ENCODE results near the gene NCF1.
"Not testable (repeated sequence)": the region's sequence is repeated elsewhere in the genome, so short reads cannot be mapped to it uniquely, and the experiment has no call there.

NCF1 gene

DNA sequence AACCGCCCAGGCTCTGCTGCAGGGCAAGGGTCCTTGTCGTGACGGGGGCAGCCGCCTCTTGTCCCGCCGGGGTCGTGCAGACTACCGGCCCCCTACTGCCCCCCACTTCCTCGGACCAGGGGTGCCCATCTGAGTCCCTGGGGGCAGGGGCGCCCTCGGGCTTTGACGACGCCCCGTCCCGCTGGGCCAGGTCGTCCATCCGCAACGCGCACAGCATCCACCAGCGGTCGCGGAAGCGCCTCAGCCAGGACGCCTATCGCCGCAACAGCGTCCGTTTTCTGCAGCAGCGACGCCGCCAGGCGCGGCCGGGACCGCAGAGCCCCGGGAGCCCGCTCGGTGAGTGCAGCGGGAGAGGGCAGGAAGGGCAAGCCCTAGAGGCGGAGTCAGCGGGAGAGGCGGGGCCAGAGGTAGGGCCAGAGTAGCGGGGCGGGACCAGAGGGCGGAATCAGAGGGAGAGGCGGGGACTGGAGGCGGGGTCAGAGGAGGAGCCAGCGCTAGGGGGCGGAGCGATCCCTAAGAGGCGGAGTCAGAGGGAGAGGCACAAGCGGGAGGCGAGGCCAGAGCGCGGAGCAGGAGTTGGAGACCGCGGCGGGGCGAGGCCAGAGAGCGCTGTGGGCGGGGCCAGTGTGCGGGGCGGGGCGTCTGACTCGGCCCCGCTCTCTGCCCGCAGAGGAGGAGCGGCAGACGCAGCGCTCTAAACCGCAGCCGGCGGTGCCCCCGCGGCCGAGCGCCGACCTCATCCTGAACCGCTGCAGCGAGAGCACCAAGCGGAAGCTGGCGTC lies 14.7 kb downstream of the NCF1 start:
- DNase-seq = peak; percentile 93

DNA sequence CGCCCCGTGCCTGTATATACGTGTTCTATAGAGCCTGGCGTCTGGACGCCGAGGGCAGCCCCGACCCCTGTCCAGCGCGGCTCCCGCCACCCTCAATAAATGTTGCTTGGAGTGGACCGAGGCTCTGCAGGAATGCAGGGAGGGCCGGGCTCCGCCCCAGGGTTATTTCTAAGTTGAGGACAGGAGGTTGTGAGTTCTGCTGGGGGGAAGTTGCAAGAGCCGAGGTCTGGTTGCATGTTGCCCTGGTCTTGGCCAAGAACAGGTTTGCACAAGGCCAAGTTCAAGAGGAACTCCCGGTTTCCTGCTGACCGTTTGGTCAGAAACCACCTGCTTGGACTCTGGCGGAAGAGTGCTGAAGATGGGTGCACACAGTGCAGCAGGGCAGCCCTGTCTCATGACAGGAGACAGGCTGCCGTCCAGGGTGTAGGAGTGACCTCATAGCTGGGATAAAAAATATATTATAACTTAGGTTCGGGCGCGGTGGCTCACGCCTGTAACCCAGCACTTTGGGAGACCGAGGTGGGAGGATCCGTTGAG lies 15.5 kb downstream of the NCF1 start:
- not testable (repeated sequence) for DNase-seq

DNA sequence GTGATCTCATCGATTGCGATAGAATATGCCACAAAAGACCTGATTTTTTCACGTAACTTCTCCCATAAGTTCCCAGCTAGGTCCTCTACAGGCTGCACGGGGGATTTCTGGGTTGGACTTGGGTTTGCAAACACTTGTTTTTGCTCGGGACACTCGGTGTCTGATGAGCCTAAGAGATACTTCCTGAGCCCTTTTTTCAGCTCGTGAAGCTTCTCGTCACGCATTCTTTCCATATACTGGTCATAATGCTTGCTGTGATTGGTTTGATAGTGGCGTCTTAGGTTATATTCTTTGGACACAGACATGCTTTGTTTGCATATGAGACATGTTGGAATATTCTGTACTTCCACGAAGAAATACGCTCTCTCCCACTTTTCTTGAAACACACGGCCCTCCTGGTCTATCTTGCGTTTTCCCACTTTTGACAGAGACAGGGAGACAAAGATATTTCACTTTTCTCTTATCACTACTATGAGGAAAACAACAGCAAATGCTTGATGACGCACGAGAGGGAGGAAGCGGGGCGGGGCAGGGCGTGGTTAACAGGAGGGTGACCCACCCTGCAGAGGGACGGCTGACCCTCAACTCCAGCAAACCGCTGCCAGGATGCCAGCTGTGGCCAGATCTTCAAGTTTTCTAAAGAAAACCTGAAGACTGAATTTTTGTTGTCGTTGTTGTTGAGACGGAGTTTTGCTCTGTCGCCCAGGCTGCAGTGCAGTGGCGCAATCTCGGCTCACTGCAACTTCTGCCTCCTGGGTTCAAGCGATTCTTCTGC lies 24.2 kb downstream of the NCF1 start:
- not testable (repeated sequence) for DNase-seq

DNA sequence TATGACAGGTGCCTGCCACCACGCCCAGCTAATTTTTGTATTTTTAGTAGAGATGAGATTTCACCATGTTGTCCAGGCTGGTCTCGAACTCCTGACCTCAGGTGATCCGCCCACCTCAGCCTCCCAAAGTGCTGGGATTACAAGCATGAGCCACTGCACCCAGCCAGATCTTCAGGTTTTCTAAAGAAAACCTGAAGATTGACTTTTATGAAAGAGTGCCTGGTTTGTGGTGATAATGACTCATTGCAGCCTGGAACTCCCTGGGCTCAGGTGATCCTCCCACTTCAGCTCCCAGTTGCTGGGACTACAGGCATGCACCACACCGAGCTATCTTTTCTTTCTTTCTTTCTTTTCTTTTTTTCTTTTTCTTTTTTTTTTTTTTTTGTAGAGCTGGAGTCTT lies 24.8 kb downstream of the NCF1 start:
- DNase-seq = not testable (repeated sequence)

DNA sequence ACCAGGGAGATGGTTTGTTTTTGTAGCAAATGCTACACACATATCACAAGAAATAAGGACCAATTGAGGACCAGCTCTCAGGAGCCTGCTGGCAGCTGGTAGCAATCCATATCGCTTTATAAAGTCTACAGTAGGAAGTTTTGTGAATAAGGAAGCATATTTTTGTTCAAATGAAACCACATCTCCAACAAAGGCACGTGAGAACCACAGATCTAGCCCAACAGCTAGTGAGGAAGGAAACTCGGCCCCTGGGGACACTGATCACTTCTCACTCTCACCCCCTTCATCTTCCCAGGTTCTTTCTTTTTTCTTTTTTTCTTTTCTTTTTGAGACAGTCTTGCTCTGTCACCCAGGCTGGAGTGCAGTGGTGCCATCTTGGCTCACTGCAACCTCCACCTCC lies 42.1 kb downstream of the NCF1 start:
- DNase-seq = not testable (repeated sequence)

DNA sequence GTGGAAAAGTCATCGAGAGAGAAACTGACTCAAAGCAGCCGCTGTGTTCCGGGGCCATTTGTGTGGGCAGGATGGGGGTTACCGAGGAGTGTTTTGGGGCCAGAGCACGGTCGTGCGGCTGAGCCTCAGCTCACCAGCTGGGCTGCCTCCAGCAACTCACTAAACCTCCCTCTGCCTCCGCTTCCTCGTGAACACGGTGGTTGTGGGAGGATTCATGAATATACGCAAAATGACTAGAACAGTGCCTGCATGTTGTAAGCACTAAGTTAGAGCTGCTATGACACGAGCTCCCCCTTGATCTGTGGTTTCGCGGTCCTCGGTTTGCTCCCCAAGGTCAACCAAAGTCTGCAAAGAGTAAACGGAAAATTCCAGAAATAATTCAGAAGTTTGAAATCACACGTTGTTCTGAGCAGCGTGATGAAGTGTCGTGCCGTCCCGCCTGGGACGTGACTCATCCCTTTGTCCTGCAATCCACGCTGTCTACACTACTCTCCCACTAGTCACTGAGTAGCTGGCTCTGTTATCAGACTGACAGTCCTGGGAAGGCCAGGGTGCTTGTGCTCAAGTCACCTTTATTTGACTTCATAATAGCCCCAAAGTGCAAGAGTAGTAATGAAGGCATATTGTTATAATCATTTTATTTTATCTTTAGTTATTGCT lies 46.5 kb downstream of the NCF1 start:
- not testable (repeated sequence) for DNase-seq

DNA sequence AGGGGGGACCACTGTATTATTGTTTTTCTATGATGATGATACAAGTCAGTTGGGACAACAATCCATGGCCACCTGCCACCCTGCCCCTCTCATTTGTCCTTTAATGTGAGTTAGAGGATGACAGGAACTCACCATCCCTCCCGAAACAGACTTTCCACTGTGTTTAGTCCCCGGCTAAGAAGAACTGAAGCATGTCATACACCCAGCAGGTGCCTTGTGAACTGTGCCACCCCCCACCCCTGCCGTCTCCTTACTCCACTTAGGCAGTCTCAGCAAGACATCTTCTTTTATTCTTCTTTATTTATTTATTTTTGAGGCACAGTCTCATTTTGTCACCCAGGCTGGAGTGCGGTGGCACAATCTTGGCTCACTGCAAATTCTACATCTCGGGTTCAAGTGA lies 47.4 kb downstream of the NCF1 start:
- not testable (repeated sequence) for DNase-seq

DNA sequence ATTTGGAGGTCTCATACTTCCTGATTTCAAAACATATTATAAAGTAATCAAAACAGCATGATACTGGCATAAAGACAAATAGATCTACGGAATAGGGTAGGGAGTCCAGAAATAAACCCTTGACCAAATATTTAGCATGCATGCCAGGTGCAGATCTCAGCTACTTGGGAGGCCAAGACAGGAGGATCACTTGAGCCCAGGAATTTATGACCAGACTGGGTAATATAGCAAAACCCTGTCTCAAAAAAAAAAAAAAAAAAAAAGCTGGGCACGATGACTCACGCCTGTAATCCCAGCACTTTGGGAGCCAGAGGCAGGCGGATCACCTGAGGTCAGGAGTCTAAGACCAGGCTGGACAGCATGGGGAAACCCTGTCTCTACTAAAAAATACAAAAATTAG lies 56.1 kb downstream of the NCF1 start:
- not testable (repeated sequence) for DNase-seq

DNA sequence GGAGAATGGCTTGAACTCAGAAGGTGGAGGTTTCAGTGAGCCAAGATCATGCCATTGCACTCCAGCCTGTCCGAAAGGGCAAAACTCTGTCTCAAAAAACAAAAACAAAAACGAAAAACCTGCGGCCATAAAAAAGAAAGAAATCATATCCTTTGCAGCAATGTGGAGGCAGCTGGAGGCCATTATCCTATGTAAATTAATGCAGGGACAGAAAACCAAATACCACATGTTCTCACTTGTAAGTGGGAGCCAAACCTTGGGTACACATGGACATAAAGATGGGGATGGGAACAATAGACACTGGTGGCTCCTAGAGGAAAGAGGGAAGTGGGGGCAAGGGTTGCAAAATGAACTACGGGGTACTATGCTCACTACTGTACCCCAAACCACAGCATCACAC lies 56.6 kb downstream of the NCF1 start:
- not testable (repeated sequence) for DNase-seq

Measured in right forelimb (tissue), 1 donor.